ENCODE results near the gene LMX1A.
A peak's percentile ranks its signal among the peaks of the same experiment; 100 is the strongest.

Gene LMX1A

DNA sequence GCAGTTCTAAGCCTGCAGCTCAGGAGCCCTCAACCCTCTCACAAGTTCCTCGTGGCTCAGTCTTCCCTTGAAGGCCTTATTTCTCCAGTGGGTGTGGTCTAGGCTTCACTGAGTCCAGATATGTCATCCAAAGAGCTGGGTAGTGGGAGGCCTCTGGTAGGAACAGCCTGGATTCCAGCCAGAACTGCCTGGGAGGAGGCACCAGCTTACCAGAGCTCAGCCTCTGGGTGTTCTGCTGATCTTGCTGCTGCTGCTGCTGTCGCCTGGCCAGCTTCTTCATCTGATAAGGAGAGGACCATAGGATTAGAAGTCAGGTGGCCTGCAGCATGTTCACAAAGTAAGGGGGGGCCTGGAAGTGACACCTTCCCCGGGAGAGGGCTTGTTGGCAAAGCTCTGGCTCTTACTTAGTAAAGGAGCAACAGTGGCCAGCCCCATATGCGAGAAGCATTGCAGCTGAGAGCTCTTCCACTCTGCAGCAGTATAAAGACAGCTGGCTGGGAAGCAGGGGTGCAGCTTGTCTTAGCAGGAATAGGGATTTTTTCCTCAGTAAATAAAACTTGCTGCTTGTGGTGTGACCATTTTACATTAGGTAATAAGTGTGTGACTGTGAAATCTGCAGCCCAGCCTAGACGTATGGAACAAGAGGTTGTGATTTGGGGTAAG, 148.5 kb downstream of the LMX1A start:
- FAIRE-seq, result no peak

GRCh38 chr1:165205145-165205544, 151.4 kb downstream of the LMX1A start:
- FAIRE-seq, result no peak

- no peak for FAIRE-seq
Observed at GRCh38 chr1:165204548-165204947, 152.0 kb downstream of the LMX1A start.

- no peak for FAIRE-seq
Observed at GRCh38 chr1:165191087-165191486, 165.4 kb downstream of the LMX1A start.

DNA sequence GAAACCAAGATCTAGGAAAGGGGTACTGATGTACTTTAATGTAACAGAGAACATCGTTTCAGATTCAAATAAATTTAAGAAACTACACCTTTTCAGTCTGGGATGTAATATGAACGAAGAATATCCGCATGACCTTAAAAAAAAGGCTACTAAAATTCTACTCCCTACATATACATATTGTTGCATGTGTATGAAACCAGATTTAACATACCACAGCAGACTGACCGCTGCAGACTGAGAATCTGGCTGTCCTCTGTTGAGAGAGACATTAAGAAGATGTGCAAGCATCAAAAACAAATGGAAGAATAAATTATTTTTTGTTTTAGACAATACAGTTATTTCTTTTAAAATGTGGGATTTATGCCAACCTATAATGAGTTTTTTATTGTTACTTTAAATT, 166.6 kb downstream of the LMX1A start:
- peak; percentile 3 for FAIRE-seq

- FAIRE-seq, result no peak
Observed at GRCh38 chr1:165189011-165189410, 167.5 kb downstream of the LMX1A start.

DNA sequence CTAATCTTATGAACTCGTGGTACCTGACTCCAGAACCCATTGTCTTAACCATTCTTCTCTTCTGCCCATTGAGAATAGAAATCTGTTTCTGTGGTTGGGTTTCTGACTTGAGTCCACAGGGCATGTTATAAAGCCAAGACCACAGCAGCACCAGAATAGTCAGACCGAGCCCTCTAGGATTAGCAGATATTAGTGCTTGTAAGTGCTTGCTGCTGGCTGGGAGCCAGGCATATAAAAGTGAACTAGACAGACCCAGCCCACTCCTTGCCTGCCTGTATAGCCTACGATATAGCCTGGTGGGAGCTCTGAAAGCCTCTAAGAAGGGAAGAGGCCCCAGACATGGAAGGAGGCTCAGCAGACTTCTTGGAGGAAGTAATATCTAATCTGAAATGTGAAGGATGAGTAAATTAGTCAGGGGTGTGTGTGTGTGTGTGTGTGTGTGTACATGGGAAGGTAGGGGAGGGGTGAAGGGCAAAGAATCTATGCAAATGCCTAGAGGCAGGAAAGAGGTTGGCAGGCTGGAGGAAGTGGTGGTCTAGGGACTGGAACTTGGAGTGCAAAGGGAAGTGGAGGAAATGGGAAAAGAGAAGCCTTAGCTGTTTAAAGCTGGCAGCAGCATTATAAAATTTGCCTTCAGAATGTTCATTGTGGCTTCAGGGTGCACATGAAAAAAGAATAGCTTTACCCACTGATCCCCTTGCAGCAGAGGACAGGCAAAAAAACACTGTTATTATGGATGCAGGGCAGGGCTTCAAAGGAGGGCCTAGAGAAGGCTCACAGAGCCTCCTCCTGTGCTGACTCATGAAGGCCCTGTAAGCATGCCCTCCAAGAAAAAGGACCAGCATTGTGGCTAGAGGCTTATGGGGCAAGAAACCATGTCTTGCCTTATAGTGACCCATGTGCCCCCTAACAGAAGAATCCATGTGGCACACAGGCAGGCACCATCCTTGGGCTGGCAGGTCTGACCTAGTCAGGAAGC, 169.2 kb downstream of the LMX1A start:
- FAIRE-seq, result no peak

- no peak for FAIRE-seq
Observed at GRCh38 chr1:165185161-165185889, 171.2 kb downstream of the LMX1A start.

- FAIRE-seq, result no peak
Observed at GRCh38 chr1:165182975-165183374, 173.5 kb downstream of the LMX1A start.

DNA sequence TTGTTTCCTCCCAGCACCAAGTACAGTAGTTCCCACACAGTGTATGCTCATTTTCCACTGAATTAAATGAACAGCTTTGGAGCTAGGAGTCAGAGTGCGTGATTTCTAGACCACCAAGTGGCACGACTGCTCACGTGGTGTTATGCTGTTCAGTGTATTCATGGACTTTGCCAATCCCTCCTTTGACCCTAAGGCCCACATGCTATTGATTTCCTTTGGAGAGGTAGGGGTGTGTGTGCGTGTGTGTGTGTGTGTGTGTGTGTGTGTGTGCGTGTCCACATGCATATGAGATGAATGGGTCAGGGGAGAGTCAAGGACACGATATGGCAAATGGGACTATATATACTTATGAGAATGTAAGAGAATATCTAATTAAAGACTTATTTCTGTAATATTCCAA, 177.2 kb downstream of the LMX1A start:
- no peak for FAIRE-seq

DNA sequence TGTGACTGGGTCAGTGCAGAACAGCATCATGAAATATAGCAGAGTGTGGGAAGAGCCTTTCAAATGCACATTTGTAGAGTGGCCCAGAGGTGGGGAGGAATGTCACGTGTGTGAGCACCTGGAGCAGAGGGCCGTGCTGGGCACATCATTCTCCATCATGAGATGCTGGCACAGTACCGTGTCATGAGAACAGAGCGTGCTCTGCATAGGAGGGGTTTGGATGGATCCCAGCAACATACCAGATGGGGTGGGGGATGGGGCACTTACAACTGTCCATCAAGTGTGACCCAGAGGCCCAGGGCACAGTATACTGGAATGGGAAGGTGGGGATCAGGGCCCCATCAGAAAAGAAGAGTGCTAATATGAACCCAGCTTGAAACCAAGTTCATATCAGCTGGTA, 182.0 kb downstream of the LMX1A start:
- no peak for FAIRE-seq

GRCh38 chr1:165173818-165174217, 182.7 kb downstream of the LMX1A start:
- no peak for FAIRE-seq

DNA sequence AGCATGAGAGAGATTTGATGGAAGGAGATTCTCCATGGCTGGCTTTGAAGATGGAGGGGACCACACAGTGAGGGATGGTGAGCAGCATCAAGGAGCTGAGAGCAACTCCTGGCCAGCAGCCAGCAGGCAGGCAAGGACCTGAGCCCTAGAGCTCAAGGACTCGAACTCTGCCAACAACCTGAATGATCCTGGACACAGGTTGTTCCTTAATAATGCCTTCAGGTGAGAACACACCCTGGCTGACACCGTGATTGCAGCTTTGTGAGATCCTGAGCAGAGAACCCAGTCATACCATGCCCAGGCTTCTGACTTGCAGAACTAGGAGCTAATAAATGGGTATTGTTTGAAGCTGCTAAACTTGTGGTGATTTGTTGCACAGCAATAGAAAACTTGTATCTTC, 183.1 kb downstream of the LMX1A start:
- FAIRE-seq, result no peak

DNA sequence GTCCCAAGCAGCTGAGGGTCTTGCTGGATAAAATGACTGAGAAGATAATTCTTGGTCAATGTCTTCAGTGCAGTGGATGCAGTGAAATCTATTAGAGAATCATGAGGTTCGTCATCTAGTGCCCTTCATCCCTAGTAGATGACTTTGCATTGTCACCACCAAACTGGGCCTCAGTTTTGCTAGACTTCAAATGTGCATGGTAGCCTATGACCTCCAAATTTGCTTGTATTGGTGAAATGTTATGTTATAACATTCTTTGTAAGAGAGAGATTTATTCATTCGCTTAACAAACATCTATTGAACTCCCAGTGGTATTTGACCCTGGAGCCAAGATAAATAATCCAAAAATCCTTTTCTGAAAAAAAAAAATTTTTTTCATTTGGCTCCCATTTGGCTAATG, 183.8 kb downstream of the LMX1A start:
- no peak for FAIRE-seq

DNA sequence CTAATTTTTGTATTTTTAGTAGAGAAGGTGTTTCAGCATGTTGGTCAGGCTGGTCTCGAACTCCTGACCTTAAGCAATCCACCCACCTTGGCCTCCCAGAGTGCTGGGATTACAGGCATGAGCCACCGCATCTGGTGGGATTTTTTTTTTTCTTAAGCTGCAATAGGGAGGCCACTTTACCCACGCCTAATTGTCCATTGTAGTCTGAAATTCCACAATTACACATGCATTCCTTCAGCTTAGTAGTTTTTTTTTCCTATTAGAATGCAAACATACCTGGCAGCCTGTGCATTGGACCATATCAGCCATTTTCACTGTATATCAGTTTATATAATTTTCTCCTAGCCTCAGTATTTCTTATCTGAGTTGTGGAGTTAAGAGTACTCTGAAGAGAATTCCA, 186.8 kb downstream of the LMX1A start:
- FAIRE-seq, result no peak

- no peak for FAIRE-seq
Observed at GRCh38 chr1:165169028-165169427, 187.5 kb downstream of the LMX1A start.

GRCh38 chr1:165168467-165168866, 188.0 kb downstream of the LMX1A start:
- no peak for FAIRE-seq

DNA sequence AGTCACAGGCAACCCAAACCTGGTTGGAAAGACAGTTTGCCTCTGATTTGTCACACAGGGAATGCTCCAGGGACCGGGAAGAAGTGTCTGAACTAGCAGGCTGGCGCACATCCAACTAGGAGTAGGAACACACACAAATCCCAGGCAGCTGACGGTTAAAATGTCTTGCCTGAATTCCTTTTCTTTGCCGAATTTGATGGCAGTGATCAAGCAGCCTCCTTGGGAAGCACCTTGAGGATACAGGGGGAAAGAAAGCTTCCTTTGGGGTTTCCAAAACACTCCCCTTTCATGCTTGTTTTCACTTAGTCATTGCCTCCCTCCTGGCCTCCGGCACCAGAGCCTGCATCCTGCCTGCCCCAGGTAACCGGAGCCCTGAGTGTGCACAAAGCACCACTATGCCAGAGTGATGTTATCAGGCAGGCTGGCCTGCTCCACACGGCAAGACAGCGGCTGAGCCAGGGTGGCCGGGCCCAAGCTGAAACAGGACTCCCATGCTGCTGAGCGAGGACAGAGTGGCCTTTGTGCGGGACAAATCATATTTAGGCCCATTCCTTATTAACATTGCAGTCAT, 193.8 kb downstream of the LMX1A start:
- peak; percentile 79 for FAIRE-seq

DNA sequence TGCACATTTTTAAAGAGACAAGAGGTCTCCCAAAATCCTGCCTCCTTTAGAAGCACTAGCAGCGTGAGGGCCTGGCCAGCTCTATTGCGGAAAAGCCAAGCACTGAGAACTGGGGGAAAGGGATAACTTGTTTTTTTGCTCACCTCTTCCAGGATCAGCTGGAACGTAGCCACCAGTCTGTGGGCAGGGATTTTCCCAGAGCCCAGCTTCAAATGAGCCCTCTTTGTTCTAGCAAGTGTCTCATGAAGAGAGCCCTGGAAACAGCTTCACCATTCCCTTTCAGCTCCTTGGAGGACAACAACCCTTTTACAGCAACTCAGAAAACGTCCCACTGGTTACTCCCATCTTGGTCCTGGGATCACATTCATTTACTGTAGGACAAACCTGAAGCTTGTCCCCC, 195.4 kb downstream of the LMX1A start:
- no peak for FAIRE-seq

DNA sequence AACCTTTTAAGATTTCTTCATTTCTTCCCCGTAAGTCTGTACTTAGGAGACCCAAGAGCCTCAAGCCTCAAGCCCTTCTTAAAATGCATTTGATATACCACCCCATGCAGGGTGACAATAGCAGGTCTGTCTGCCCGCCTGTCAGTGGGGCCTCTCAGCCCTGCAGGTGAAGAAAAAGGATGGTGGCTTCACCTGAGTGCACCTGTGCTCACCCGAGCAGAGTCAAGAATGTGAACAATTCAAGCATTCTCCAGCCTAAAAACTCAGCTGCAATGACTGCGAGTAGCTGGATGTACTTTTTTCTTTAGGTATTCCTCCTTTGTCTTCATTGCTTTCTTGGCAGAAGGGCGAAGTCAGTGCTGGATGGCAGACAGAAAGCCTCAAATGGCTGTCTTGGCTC, 203.3 kb downstream of the LMX1A start:
- FAIRE-seq, result no peak

DNA sequence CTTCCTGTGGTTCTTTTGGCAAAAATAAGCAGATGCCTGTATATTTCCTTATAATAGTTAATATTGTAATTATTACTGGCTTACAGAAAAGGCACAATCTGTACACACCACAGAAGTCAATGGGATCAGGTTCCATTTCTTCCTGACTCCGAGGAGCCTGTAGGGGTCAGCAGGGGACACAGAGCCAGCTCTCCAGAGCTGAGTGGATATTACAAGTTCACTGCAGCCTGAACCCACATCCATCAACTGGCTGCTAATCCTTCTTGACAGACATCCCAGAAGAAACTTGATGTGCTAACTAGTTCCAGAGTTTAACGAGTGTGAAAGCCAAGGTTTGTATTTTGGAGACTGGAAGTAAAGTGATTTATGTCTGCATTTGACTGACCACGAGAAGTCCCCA, 203.8 kb downstream of the LMX1A start:
- no peak for FAIRE-seq

GRCh38 chr1:165152109-165152508, 204.4 kb downstream of the LMX1A start:
- no peak for FAIRE-seq

Measured in A204.1 (cell line).